Thyroid gland (tissue), 4 donors: ENCODE measurements around the gene SERPINB7. TPM values are rescaled to one million over a fixed set of nuclear protein-coding genes. Genes with fewer than 3 reads are reported as not detected.

Experiments
- DNase-seq, 2 donors: peaks; one replicate each; pipeline ENCODE4 v3.0.0-alpha.2; 2019
- H3K27ac ChIP-seq, 3 donors: fragments of 200-600 bp; sonication (generic); 1 replicate in 2 of 3; 2 replicates in 1 of 3; pipeline ENCODE4 v1.5.1; 2016 to 2019; ENCODE audit warnings: mild to moderate bottlenecking in 1 of 3, moderate library complexity in 1 of 3
- H3K27me3 ChIP-seq: fragments of 200-600 bp; sonication (generic); one replicate; pipeline ENCODE4 v1.5.1; 2019
- H3K36me3 ChIP-seq, 2 donors: fragments of 200-600 bp; sonication (generic); one replicate each; pipeline ENCODE4 v1.5.1; 2016 to 2019
- H3K4me1 ChIP-seq, 2 donors: fragments of 200-600 bp; sonication (generic); one replicate each; pipeline ENCODE4 v1.5.1; 2017 to 2019
- H3K4me3 ChIP-seq, 3 donors: fragments of 200-600 bp; sonication (generic); replicated peaks in 1 of 3; 1 replicate in 2 of 3; 2 replicates in 1 of 3; pipeline ENCODE4 v1.5.1; 2016; ENCODE audit warnings: mild to moderate bottlenecking in 1 of 3
- H3K9me3 ChIP-seq: fragments of 200-600 bp; sonication (generic); one replicate; pipeline ENCODE4 v1.5.1; 2017
- CTCF ChIP-seq, 6 experiments: fragments of 200-600 bp in 3 of 6; fragments of 450-650 bp in 3 of 6; sonication (generic) in 3 of 6; IDR thresholded peaks; one replicate each; pipeline ENCODE4 v1.5.1; 2016 to 2019; ENCODE audit warnings: antibody characterized with exemption in 6 of 6, mild to moderate bottlenecking in 2 of 6, inconsistent platforms in 1 of 6, moderate library complexity in 1 of 6
- POLR2A ChIP-seq, 2 donors: fragments of 450-650 bp; IDR thresholded peaks; one replicate each; pipeline ENCODE4 v1.6.1; 2017; ENCODE audit warnings: antibody characterized with exemption in 2 of 2, mild to moderate bottlenecking in 2 of 2, moderate library complexity in 1 of 2
- WGBS, 2 donors: methylation state at CpG; one replicate each; pipeline ENCODE4 v1.1.5; 2017; 5-methylcytosine and 5-hydroxymethylcytosine counted together
- intact Hi-C: fragments of 100-400 bp; cut with DNase I; formaldehyde crosslinking; loops from one replicate; pipeline ENCODE4 v1.15.1; 2023
- total RNA-seq, 4 donors: library from RNA; depleted of rRNA; stranded (reverse); fragments of >200 nt; gene quantifications; one replicate each; pipeline ENCODE4 v1.2.3, GENCODE V29; 2016

SERPINB7 gene
- total RNA-seq, 4 donors from 2014 or later, result not detected

- Histone ChIP-seq H3K9me3 (no peaks in the 10 kb centered on the region), H3K27ac (no peak overlapping the region), H3K36me3 (no peaks in the 10 kb centered on the region), H3K27me3 (no peaks in the 10 kb centered on the region), H3K4me3 (no peak overlapping the region), H3K4me1 (no peaks in the 10 kb centered on the region)
- TF ChIP-seq CTCF (IDR thresholded peaks at IDR 0.05), result no peak
- TF ChIP-seq POLR2A (IDR thresholded peaks at IDR 0.05), result no peak
- DNase-seq, result no peak
- intact Hi-C loops, result no loop called here
Observed at GRCh38 chr18:63799189-63799588, 24.0 kb downstream of the SERPINB7 start.

- intact Hi-C loops, result no loop called here
- no peaks in the 10 kb centered on the region for H3K36me3 ChIP-seq
- H3K27ac ChIP-seq, result no peak overlapping the region
- no peaks in the 10 kb centered on the region for H3K27me3 ChIP-seq
- H3K4me1 ChIP-seq, result no peaks in the 10 kb centered on the region
- no peak overlapping the region for H3K4me3 ChIP-seq
- WGBS, 2 donors, result 84 to 93% methylated on average over 4 of the region's 4 CpGs
- no peak for TF ChIP-seq CTCF (IDR thresholded peaks at IDR 0.05)
- TF ChIP-seq POLR2A (IDR thresholded peaks at IDR 0.05), result no peak
- H3K9me3 ChIP-seq, result no peaks in the 10 kb centered on the region
- DNase-seq, result no peak
Observed at GRCh38 chr18:63801343-63801742, 26.1 kb downstream of the SERPINB7 start.

- intact Hi-C loops, result no loop called here
- Histone ChIP-seq H3K27me3 (no peaks in the 10 kb centered on the region), H3K9me3 (no peaks in the 10 kb centered on the region), H3K27ac (no peak overlapping the region), H3K4me1 (no peaks in the 10 kb centered on the region), H3K4me3 (no peak overlapping the region), H3K36me3 (no peaks in the 10 kb centered on the region)
- 38 to 53% methylated on average over 4 of the region's 4 CpGs for WGBS, 2 donors
- TF ChIP-seq POLR2A (IDR thresholded peaks at IDR 0.05) (no peak), CTCF (IDR thresholded peaks at IDR 0.05) (no peak)
- no peak for DNase-seq
Observed at GRCh38 chr18:63808125-63808524, 32.9 kb downstream of the SERPINB7 start.

GRCh38 chr18:63817441-63818051, 42.3 kb downstream of the SERPINB7 start:
- no peak for DNase-seq
- Histone ChIP-seq H3K36me3 (no peaks in the 10 kb centered on the region), H3K27me3 (no peaks in the 10 kb centered on the region), H3K4me3 (no peak overlapping the region), H3K4me1 (no peaks in the 10 kb centered on the region), H3K27ac (no peak overlapping the region), H3K9me3 (no peaks in the 10 kb centered on the region)
- TF ChIP-seq CTCF (IDR thresholded peaks at IDR 0.05), result no peak
- TF ChIP-seq POLR2A (IDR thresholded peaks at IDR 0.05), result no peak
- WGBS, 2 donors, result 57 to 61% methylated on average over 1 of the region's 1 CpG
- intact Hi-C loops, result no loop called here

- no peak overlapping the region for H3K27ac ChIP-seq
- H3K27me3 ChIP-seq, result no peaks in the 10 kb centered on the region
- TF ChIP-seq POLR2A (IDR thresholded peaks at IDR 0.05) (no peak), CTCF (IDR thresholded peaks at IDR 0.05) (no peak)
- WGBS, 2 donors, result no CpG with 5 or more reads among the region's 1 CpG
- intact Hi-C loops, result no loop called here
- no peaks in the 10 kb centered on the region for H3K4me1 ChIP-seq
- no peak overlapping the region for H3K4me3 ChIP-seq
- no peak for DNase-seq
- H3K36me3 ChIP-seq, result no peaks in the 10 kb centered on the region
- no peaks in the 10 kb centered on the region for H3K9me3 ChIP-seq
Observed at GRCh38 chr18:63818212-63818611, 43.0 kb downstream of the SERPINB7 start.
